VCaP (cell line): ENCODE results near the gene CSHL1.

Experiments used
- H3K27ac ChIP-seq: fragments of 450-650 bp; 2 replicates; pipeline ENCODE4 v1.5.1; 2017
- TF ChIP-seq, protein P1 (sequence below): fragments of 450-650 bp; conservative IDR thresholded peaks from 2 replicates; pipeline ENCODE4 v1.5.1; 2017; ENCODE audit warnings: mild to moderate bottlenecking, moderate library complexity

The CSHL1 gene

DNA sequence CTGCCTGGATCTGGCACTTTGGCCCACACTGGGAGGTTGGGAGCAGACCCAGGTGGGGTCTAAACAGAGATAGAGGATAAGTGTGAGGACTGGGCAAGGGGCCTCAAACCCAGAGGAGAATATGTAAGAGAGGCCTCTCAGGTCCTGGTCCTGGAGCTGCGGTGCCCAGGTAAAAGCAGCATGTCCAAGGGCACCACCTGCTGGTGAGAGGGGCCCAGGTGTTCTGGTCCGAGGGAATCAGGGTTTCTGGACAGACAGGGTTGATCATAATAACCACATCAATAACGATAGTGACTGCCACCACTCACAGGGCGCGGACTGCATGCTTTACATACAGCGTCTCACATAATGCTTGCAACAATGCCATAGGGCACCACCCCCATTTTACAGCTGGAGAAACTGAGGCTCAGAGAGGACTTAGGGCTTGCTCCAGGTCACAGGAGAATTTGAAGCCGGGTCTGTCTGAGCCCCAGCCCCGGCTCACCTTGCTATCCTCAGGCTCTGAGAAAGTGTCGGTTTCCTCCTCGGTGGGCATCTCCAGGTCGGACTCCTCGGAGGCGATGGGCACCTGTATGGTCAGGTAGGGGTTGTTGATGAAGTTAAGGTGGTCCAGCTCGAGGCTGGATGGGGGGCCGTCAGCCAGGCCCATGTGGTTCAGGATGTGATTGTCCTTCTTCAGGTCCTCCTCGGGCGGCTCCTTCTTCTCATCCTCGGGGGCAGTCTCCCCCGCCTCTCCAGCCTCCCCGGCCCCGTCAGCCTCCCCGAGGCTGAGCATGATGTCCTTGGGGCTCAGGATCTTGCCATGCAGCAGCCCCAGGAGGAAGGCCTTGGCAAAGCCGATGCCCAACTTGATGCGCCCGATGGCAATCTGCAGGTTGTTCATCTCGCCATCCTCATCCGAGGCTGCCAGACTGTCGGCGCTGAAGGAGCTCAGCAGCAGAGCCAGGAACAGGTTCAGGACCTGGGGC lies 40.2 kb upstream of the CSHL1 start:
- TF ChIP-seq, protein P1, sequence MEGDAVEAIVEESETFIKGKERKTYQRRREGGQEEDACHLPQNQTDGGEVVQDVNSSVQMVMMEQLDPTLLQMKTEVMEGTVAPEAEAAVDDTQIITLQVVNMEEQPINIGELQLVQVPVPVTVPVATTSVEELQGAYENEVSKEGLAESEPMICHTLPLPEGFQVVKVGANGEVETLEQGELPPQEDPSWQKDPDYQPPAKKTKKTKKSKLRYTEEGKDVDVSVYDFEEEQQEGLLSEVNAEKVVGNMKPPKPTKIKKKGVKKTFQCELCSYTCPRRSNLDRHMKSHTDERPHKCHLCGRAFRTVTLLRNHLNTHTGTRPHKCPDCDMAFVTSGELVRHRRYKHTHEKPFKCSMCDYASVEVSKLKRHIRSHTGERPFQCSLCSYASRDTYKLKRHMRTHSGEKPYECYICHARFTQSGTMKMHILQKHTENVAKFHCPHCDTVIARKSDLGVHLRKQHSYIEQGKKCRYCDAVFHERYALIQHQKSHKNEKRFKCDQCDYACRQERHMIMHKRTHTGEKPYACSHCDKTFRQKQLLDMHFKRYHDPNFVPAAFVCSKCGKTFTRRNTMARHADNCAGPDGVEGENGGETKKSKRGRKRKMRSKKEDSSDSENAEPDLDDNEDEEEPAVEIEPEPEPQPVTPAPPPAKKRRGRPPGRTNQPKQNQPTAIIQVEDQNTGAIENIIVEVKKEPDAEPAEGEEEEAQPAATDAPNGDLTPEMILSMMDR: peak; percentile 87
- H3K27ac ChIP-seq: no peak overlapping the region

DNA sequence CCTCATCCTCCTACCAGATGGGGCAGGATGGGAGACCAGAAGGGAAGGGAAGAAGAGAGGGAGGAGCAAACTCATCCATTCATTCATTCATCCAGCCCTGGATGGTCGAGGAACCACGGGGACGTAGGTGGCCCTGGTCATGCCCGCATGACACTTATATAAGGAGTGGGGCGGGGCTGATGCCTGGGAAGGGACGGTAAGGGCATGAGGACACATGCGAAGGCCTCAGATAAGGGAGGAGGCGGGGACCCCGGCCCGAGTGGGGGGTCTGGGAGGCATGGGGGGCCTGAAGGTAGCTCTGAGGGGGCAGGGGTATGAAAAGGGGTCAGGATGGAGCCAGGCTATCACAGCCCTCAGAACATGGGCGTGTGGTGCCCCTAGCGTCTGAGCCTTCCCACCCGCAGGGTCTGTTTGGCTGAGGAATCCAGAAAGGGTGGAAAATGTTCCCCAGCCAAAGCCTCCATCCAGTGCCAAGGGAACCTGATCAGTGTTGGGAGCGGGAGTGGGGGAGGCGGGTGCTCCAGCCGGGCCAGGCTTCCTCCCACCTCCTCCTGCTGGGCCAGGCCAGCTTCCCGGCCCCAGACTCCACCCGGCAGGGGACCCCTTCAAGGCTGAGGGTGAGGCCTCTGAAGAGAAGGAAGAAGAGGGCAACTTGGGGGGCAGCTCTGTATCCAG lies 38.7 kb upstream of the CSHL1 start:
- TF ChIP-seq, protein P1: no peak
- no peak overlapping the region for H3K27ac ChIP-seq

DNA sequence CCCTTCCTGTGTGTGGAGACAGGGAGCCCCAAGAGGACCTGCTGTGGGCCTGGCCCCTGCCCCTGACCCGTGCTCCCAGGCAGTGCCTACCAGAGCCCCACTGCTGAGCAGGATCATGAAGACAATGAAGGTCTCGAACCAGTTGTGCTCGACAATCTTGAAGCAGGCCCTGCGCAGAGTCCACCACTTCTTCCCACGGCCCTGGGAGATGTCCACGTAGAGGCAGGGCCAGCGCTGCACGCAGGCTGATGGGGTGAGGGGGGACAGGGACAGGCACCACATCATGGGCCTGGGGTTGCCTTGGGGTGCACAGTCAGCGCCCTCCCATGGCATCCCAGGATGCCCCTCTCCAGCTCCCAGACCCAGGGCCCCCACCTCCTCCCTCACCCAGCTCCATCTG lies 37.5 kb upstream of the CSHL1 start:
- TF ChIP-seq, protein P1: no peak
- H3K27ac ChIP-seq: no peak overlapping the region

- H3K27ac ChIP-seq: no peak overlapping the region
- TF ChIP-seq, protein P1: no peak
Measured at GRCh38 chr17:63947711-63948330, 36.8 kb upstream of the CSHL1 start.

- no peak overlapping the region for H3K27ac ChIP-seq
- TF ChIP-seq, protein P1: peak; percentile 84
Measured at GRCh38 chr17:63946440-63947363, 35.6 kb upstream of the CSHL1 start.

DNA sequence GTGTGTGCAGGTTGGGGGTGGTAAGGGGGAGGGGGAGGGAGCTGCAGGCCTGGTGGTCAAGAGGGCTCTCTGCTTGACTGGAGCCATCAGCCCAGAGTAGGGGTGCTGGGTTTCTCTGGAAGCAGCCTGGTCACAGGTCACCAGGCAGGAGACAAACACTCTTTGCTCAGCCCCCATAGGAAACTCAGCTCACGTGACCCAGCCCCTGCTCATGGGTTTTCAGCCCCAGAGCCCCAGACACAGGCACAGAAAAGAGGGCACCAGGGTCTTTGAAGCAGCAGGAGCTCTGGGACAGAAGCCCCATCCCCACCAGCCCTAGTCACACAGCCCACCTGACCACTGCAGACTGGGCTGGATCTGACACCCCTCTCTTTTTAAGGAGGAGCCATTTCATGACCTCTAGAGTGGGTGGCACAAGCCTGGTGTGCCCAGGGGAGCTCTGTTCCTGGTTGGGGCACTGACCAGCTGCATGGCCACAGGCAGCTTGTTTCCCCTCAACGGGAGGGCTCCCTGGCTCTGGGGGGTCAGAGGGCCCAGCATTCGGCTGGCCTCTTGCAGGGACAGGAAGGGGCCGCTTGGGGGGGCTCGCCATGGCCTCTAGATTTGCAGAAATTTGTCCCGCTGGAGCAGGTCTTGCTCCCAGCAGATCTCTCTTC lies 34.9 kb upstream of the CSHL1 start:
- no peak overlapping the region for H3K27ac ChIP-seq
- TF ChIP-seq, protein P1: no peak
